Adrenal gland (tissue), 5 donors: ENCODE results near the gene SYCN.

Source experiments
- CTCF ChIP-seq, 6 experiments: fragments of 450-650 bp in 4 of 6; fragments of 200-600 bp in 2 of 6; sonication (generic) in 1 of 6; IDR thresholded peaks; 1 replicate in 5 of 6; 2 replicates in 1 of 6; pipeline versions ENCODE4 v1.5.1 to v1.8.0; 2016 to 2021; ENCODE audit warnings: antibody characterized with exemption in 6 of 6, mild to moderate bottlenecking in 2 of 6, moderate library complexity in 1 of 6
- POLR2A ChIP-seq, 2 donors: fragments of 450-650 bp; IDR thresholded peaks; one replicate each; pipeline ENCODE4 v1.6.1; 2017; ENCODE audit warnings: antibody characterized with exemption in 2 of 2, mild to moderate bottlenecking in 2 of 2, moderate library complexity in 1 of 2
- donor health status: DM: no; HTN: no; CAD: no.

GRCh38 chr19:39208175-39208795, 4.2 kb upstream of the SYCN start:
- no peak for TF ChIP-seq CTCF (IDR thresholded peaks at IDR 0.05)
- TF ChIP-seq POLR2A (IDR thresholded peaks at IDR 0.05), result no peak
